ENCODE results near the gene TRHDE.

TRHDE gene, protein sequence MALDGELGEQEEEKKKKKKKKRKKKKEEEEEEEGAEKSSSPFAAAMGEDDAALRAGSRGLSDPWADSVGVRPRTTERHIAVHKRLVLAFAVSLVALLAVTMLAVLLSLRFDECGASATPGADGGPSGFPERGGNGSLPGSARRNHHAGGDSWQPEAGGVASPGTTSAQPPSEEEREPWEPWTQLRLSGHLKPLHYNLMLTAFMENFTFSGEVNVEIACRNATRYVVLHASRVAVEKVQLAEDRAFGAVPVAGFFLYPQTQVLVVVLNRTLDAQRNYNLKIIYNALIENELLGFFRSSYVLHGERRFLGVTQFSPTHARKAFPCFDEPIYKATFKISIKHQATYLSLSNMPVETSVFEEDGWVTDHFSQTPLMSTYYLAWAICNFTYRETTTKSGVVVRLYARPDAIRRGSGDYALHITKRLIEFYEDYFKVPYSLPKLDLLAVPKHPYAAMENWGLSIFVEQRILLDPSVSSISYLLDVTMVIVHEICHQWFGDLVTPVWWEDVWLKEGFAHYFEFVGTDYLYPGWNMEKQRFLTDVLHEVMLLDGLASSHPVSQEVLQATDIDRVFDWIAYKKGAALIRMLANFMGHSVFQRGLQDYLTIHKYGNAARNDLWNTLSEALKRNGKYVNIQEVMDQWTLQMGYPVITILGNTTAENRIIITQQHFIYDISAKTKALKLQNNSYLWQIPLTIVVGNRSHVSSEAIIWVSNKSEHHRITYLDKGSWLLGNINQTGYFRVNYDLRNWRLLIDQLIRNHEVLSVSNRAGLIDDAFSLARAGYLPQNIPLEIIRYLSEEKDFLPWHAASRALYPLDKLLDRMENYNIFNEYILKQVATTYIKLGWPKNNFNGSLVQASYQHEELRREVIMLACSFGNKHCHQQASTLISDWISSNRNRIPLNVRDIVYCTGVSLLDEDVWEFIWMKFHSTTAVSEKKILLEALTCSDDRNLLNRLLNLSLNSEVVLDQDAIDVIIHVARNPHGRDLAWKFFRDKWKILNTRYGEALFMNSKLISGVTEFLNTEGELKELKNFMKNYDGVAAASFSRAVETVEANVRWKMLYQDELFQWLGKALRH

DNA sequence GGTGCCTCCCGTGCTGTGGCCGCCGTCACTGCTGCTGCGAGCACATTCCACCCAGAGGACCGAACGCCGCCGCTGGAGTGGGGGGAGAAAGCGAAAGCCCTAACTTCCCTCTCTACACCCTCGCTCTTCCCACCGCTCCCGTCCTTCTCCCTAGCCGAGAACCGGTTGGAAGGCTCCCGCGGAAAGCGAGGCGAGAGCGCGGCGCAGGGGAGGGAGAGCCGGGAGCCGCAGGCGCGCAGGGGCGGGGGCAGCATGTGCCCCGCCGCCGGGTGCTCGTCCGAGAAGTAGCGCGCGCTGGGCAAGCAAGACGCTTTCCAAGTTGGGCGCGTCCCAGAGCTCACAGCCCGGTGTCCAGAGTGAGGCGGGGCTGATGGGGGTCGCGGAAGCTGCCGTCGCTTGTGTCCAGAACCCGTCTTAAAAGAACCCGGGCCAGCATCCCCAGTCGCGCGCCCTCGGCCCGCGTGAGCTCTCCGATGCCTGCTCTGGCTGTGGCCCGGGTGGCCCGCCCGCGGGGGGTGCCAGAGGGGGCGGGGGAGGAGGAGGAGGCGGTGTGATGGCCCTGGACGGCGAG is at the start of gene TRHDE:
Gene TRHDE (plus strand): TSS at position 280 of the 571 bp plus-strand sequence. CDS start 274 bp downstream, at position 554.
- Histone ChIP-seq H3K4me1 (ENCODE audit: control insufficient read depth in 1 of 2, insufficient read depth in 2 of 2, low read length in 2 of 2) (peaks cover 0 to 23% of the 10 kb centered on the region in 2 donors), H3K36me3 (ENCODE audit: control insufficient read depth in 1 of 2, insufficient read depth in 2 of 2, low read length in 2 of 2) (no peaks in the 10 kb centered on the region), H3K4me3 (ENCODE audit: low read depth in 1 of 2, low read length in 2 of 2) (peak within 1 kb of the TSS; percentile 58 to 79), H3K9me3 (ENCODE audit: control insufficient read depth in 1 of 2, low read length in 2 of 2) (no peaks in the 10 kb centered on the region), H3K27me3 (ENCODE audit: low read depth, low read length) (peaks cover 26% of the 10 kb centered on the region), H3K27ac (ENCODE audit: low read length) (no peak within 1 kb of the TSS)

DNA sequence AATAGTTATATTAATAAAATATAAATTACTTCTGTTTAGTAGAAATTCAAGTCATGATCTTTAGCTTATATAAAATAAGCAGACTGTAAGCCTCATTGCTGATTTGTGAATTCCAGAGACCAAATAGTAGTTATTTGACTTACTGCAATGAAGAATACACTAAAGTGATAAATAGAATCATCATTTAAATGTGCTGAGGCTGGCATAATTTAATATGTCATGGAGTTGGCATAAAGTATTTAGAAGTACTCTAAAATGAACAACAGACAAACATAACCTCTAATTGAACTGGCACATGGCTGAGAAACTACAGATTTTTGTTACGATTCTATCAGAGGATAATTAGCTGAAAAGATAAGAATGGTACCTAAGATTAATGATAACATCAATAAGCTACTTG is 45.7 kb upstream of the TRHDE start:
- Histone ChIP-seq H3K27me3 (ENCODE audit: low read depth, low read length) (no peaks in the 10 kb centered on the region), H3K4me1 (ENCODE audit: control insufficient read depth in 1 of 2, insufficient read depth in 2 of 2, low read length in 2 of 2) (no peaks in the 10 kb centered on the region), H3K36me3 (ENCODE audit: control insufficient read depth in 1 of 2, insufficient read depth in 2 of 2, low read length in 2 of 2) (no peaks in the 10 kb centered on the region), H3K9me3 (ENCODE audit: control insufficient read depth in 1 of 2, low read length in 2 of 2) (no peaks in the 10 kb centered on the region), H3K4me3 (ENCODE audit: low read depth in 1 of 2, low read length in 2 of 2) (no peak overlapping the region), H3K27ac (ENCODE audit: low read length) (no peak overlapping the region)

DNA sequence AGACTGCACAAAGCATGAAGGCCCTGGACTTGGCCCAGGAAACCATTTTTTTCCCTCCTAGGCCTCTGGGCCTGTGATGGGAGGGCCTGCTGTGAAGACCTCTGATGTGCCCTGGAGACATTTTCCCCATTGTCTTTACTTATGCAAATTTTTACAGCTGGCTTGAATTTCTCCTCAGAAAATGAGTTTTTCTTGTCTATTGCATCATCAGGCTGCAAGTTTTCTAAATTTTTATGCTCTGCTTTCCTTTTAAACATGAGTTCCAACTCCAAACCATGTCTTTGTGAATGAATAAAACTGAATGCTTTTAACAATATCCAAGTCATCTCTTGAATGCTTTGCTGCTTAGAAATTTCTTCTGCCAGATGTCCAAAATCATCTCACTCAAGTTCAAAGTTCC is 43.7 kb upstream of the TRHDE start:
- no peaks in the 10 kb centered on the region for H3K9me3 ChIP-seq (ENCODE audit: control insufficient read depth in 1 of 2, low read length in 2 of 2)
- no peak overlapping the region for H3K4me3 ChIP-seq (ENCODE audit: low read depth in 1 of 2, low read length in 2 of 2)
- no peak overlapping the region for H3K27ac ChIP-seq (ENCODE audit: low read length)
- no peaks in the 10 kb centered on the region for H3K36me3 ChIP-seq (ENCODE audit: control insufficient read depth in 1 of 2, insufficient read depth in 2 of 2, low read length in 2 of 2)
- no peaks in the 10 kb centered on the region for H3K27me3 ChIP-seq (ENCODE audit: low read depth, low read length)
- H3K4me1 ChIP-seq (ENCODE audit: control insufficient read depth in 1 of 2, insufficient read depth in 2 of 2, low read length in 2 of 2): no peaks in the 10 kb centered on the region

DNA sequence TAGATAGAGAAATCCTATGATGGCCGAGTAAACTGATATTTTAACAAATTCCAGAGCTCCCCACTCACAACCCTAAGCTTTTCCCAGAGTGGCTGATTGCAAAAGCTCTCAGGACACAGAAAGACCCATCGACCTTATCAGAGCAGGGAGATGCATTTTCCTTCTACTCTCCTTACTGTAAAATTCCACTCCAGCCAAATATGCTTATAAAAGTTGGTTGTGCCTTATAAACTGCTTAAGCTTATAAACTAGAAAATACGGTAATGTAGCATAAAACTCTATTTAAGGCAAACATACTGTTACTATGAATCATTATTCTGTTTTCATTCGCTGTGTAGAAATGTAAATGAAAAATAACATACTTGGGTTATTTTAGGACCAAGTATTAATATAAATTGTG is 41.6 kb upstream of the TRHDE start:
- Histone ChIP-seq H3K27ac (ENCODE audit: low read length) (no peak overlapping the region), H3K4me3 (ENCODE audit: low read depth in 1 of 2, low read length in 2 of 2) (no peak overlapping the region), H3K4me1 (ENCODE audit: control insufficient read depth in 1 of 2, insufficient read depth in 2 of 2, low read length in 2 of 2) (no peaks in the 10 kb centered on the region), H3K9me3 (ENCODE audit: control insufficient read depth in 1 of 2, low read length in 2 of 2) (no peaks in the 10 kb centered on the region), H3K27me3 (ENCODE audit: low read depth, low read length) (no peaks in the 10 kb centered on the region), H3K36me3 (ENCODE audit: control insufficient read depth in 1 of 2, insufficient read depth in 2 of 2, low read length in 2 of 2) (no peaks in the 10 kb centered on the region)

DNA sequence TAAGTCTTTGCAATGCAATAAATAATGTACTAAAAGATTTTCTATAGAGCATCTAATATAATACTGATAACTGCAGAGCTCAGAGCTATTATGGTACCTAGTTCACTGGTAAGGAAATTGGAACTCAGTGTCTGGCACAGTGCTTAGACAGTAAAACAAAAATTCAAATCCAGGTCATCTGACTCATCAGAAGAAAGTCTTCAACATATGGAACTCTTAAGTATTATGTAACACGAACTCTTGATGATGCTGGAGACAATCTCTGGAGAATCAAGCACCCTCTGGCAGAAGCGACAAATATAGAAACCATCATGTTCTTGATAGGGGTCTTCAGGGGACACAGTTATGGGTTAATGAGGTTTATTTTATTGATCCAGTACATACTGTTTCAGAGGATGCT is 37.3 kb upstream of the TRHDE start:
- Histone ChIP-seq H3K4me1 (ENCODE audit: control insufficient read depth in 1 of 2, insufficient read depth in 2 of 2, low read length in 2 of 2) (no peaks in the 10 kb centered on the region), H3K27me3 (ENCODE audit: low read depth, low read length) (no peaks in the 10 kb centered on the region), H3K36me3 (ENCODE audit: control insufficient read depth in 1 of 2, insufficient read depth in 2 of 2, low read length in 2 of 2) (no peaks in the 10 kb centered on the region), H3K9me3 (ENCODE audit: control insufficient read depth in 1 of 2, low read length in 2 of 2) (no peaks in the 10 kb centered on the region), H3K4me3 (ENCODE audit: low read depth in 1 of 2, low read length in 2 of 2) (no peak overlapping the region), H3K27ac (ENCODE audit: low read length) (no peak overlapping the region)

DNA sequence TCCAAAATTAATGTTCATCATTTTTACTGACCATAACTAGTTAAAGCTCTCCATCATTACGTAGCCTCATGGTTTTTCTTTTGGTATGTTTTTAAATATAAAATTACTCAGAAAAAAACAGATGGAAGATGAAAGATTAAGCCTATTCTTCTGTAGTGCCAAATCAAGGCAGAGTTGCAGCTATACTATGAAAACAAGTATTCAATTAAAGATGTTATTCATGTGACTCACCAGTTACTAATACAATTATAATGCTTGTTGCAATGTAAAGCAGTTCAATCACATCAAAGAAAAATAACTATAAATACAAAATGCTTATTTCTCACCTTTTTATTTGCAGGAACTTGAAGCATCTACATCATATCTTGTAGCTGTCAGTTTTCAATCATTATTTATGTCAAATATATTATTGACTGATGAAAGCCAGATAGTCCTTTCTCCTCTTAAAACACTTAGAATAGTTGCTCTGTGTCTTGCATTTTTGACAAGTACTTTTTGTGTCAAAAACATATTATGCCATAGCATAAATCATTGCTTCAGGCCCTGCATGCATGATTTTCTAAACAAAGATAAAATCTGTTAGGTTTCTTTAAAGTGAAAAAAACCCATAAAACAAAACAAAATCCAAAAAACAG is 36.0 kb upstream of the TRHDE start:
- Histone ChIP-seq H3K9me3 (ENCODE audit: control insufficient read depth in 1 of 2, low read length in 2 of 2) (no peaks in the 10 kb centered on the region), H3K27me3 (ENCODE audit: low read depth, low read length) (no peaks in the 10 kb centered on the region), H3K36me3 (ENCODE audit: control insufficient read depth in 1 of 2, insufficient read depth in 2 of 2, low read length in 2 of 2) (no peaks in the 10 kb centered on the region), H3K4me1 (ENCODE audit: control insufficient read depth in 1 of 2, insufficient read depth in 2 of 2, low read length in 2 of 2) (no peaks in the 10 kb centered on the region), H3K4me3 (ENCODE audit: low read depth in 1 of 2, low read length in 2 of 2) (no peak overlapping the region), H3K27ac (ENCODE audit: low read length) (no peak overlapping the region)

DNA sequence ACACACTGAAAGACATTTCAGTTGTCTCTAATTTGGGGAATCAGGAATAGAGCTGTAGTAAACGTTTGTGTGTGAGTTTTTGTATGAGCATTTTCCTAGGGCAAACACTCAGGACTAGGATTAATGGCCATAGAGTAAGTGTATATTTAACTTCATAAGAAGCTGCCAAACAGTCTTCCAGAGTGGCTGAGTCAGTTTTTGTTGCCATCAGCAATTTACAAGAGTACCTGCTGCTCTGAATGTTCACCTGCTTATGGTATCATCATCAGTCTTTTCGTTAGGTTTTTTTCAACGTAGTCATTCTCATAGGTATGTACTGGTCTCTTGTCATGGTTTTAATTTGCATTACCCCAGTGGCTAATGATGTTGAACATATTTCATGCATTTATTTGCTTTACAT is 30.6 kb upstream of the TRHDE start:
- Histone ChIP-seq H3K4me3 (ENCODE audit: low read depth in 1 of 2, low read length in 2 of 2) (no peak overlapping the region), H3K27me3 (ENCODE audit: low read depth, low read length) (no peaks in the 10 kb centered on the region), H3K9me3 (ENCODE audit: control insufficient read depth in 1 of 2, low read length in 2 of 2) (no peaks in the 10 kb centered on the region), H3K36me3 (ENCODE audit: control insufficient read depth in 1 of 2, insufficient read depth in 2 of 2, low read length in 2 of 2) (no peaks in the 10 kb centered on the region), H3K4me1 (ENCODE audit: control insufficient read depth in 1 of 2, insufficient read depth in 2 of 2, low read length in 2 of 2) (no peaks in the 10 kb centered on the region), H3K27ac (ENCODE audit: low read length) (no peak overlapping the region)

DNA sequence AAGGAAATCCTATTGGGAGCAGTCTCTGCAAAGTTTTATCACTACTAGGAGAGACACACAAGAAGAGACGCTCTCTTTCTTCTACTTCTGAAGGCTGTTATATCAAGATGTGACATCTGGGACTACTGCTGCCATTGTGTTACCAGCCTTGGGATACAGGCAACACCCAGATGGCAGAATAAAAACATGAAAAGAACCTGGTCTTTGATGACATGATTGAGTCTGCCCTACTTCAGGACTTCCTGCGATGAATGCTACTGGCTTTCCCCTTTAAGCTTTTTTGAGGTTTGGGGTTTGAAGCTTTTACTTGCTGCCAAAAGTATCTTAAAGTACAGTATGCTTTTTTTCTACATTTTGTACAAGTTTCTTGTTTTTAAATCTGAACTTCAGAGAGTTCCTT is 29.2 kb upstream of the TRHDE start:
- Histone ChIP-seq H3K4me3 (ENCODE audit: low read depth in 1 of 2, low read length in 2 of 2) (no peak overlapping the region), H3K27me3 (ENCODE audit: low read depth, low read length) (no peaks in the 10 kb centered on the region), H3K36me3 (ENCODE audit: control insufficient read depth in 1 of 2, insufficient read depth in 2 of 2, low read length in 2 of 2) (no peaks in the 10 kb centered on the region), H3K4me1 (ENCODE audit: control insufficient read depth in 1 of 2, insufficient read depth in 2 of 2, low read length in 2 of 2) (no peaks in the 10 kb centered on the region), H3K9me3 (ENCODE audit: control insufficient read depth in 1 of 2, low read length in 2 of 2) (no peaks in the 10 kb centered on the region), H3K27ac (ENCODE audit: low read length) (no peak overlapping the region)

DNA sequence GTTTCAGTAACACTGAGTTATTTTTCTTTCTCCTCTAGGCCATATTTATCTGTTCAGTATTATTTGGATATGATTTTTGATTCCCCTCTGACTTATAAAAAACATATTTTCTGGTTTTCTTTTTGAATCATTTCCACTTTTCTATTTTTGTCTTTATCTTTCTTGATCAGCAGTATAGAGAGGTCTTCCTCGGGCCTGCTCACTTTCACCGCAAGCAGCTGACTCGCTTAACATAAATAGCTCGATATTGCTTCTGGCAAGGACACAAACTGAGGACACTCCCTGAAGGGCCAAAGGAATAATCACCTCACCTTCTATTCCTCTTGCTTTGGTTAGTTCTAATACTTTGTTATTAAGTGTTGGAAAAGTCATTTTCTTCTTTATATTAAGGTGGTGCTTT is 25.8 kb upstream of the TRHDE start:
- H3K9me3 ChIP-seq (ENCODE audit: control insufficient read depth in 1 of 2, low read length in 2 of 2): peaks cover 0 to 4% of the 10 kb centered on the region in 2 donors
- no peak overlapping the region for H3K27ac ChIP-seq (ENCODE audit: low read length)
- H3K4me1 ChIP-seq (ENCODE audit: control insufficient read depth in 1 of 2, insufficient read depth in 2 of 2, low read length in 2 of 2): no peaks in the 10 kb centered on the region
- no peaks in the 10 kb centered on the region for H3K36me3 ChIP-seq (ENCODE audit: control insufficient read depth in 1 of 2, insufficient read depth in 2 of 2, low read length in 2 of 2)
- no peak overlapping the region for H3K4me3 ChIP-seq (ENCODE audit: low read depth in 1 of 2, low read length in 2 of 2)
- H3K27me3 ChIP-seq (ENCODE audit: low read depth, low read length): no peaks in the 10 kb centered on the region

DNA sequence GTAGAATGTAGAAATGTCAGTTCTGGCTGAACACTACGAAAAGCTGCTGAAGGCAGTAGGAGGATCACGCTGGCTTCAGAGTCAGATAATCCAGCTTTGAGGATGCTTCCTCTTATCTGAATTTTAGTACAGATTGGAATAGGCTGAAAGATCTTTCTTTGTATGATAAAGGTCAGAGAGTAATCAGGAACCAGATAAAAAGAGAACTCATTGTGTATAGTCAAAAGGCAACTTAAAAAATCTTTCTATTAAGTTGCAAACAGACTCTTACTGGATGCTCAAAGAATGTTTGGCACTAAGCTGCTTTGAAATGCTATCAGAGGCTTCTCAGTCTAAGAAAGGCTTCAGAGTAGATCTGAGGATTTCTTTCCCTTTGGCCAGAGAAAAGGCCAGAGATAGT is 21.8 kb upstream of the TRHDE start:
- peaks cover 0 to 4% of the 10 kb centered on the region in 2 donors for H3K9me3 ChIP-seq (ENCODE audit: control insufficient read depth in 1 of 2, low read length in 2 of 2)
- H3K4me3 ChIP-seq (ENCODE audit: low read depth in 1 of 2, low read length in 2 of 2): no peak overlapping the region
- no peaks in the 10 kb centered on the region for H3K27me3 ChIP-seq (ENCODE audit: low read depth, low read length)
- H3K36me3 ChIP-seq (ENCODE audit: control insufficient read depth in 1 of 2, insufficient read depth in 2 of 2, low read length in 2 of 2): no peaks in the 10 kb centered on the region
- H3K4me1 ChIP-seq (ENCODE audit: control insufficient read depth in 1 of 2, insufficient read depth in 2 of 2, low read length in 2 of 2): no peaks in the 10 kb centered on the region
- H3K27ac ChIP-seq (ENCODE audit: low read length): no peak overlapping the region

DNA sequence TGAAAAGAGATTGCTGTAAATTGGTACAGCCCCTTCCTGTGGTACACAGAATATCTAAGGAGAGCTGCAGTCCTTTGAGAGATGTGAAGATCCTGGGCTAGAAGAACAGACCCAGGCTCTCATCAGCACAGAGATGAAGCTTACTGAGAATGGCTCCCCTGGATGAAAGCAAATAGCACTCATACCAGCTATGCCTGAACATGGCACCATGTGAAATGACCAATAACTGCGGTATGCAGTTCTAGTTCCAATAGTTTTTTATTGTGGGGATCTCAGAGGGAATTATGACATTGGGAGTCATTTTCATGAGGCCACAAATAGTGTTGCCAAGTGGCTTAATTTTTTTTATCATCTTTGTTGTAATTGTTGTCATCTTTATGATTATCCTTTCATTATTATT is 15.4 kb upstream of the TRHDE start:
- H3K4me3 ChIP-seq (ENCODE audit: low read depth in 1 of 2, low read length in 2 of 2): no peak overlapping the region
- no peaks in the 10 kb centered on the region for H3K36me3 ChIP-seq (ENCODE audit: control insufficient read depth in 1 of 2, insufficient read depth in 2 of 2, low read length in 2 of 2)
- H3K9me3 ChIP-seq (ENCODE audit: control insufficient read depth in 1 of 2, low read length in 2 of 2): no peaks in the 10 kb centered on the region
- no peak overlapping the region for H3K27ac ChIP-seq (ENCODE audit: low read length)
- H3K4me1 ChIP-seq (ENCODE audit: control insufficient read depth in 1 of 2, insufficient read depth in 2 of 2, low read length in 2 of 2): no peaks in the 10 kb centered on the region
- H3K27me3 ChIP-seq (ENCODE audit: low read depth, low read length): no peaks in the 10 kb centered on the region
